Left renal cortex interstitium (tissue), 4 donors: ENCODE results near the gene RIPK4. TPM values are rescaled to one million over a fixed set of nuclear protein-coding genes. Genes with fewer than 3 reads are reported as not detected.
"Not testable (repeated sequence)": the region's sequence is repeated elsewhere in the genome, so short reads cannot be mapped to it uniquely, and the experiment has no call there.

Experiments used
- DNase-seq, 4 donors: peaks; one replicate each; pipeline ENCODE4 v3.0.0-alpha.2; 2013; ENCODE audit warnings: low read depth in 4 of 4, low spot score in 2 of 4, missing footprints in 1 of 4
- polyA plus RNA-seq, 4 donors: library from polyadenylated mRNA; unstranded; fragments of 120-200 nt; gene quantifications; one replicate each; pipeline ENCODE4 v1.2.1, GENCODE V29; 2013; ENCODE audit not compliant: insufficient read length in 4 of 4

The RIPK4 gene
- polyA plus RNA-seq, 4 donors, result 15.7 to 21.5 (median 19.3) TPM

DNA sequence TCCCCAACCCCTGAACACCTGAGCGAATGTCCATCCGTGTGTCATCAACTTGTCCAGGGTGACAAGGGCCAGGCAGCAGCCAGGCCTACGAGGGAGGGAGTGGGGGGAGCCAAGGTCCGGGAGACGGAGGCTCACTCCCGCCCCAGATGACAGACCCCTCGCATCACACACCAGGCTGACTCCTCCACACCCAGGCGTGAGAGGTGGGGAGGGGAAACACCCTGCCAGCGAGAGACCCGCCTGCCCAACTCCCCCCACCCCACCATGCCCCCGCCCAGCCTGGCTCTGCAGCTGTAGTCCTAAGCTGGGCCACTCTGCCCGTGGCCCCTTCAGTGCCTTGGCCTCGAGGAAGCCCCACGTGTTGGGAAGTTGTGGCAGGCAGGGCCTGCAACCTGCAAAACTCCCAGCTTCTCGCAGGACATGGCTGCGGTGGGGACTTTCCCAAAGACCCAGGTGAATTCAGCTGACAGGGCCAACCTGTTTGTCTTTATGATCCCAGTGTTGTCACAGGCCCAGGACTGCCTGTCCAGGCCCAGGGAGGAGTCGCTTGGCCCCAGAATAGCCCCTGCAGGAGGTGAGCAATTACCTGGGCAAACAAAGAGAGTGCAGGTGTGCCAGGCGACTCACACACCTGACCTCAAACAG is 62.9 kb downstream of the RIPK4 start:
- DNase-seq, result no peak

- DNase-seq, result no peak
These were observed 65.1 kb downstream of the RIPK4 start for GRCh38 chr21:41701749-41702148.

DNA sequence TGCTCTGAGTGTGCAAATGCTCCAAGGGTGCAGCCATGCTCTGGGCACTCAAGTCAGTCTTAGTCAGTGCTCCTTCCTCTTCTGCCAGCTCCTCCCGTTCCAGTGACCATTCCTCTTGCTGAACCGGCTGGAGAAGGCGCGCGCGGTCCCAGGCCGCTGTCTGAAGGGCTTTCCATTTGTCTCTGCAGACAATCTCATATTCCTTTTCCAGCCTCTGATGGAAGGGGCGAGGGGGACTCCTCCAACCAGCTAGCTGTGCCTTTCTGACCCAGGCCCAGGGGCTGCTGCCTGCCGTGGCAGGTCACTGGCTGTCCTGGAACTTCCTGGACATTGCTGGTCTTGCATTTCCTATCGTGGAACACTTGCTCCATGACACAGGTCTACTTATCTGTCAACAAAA is 67.5 kb downstream of the RIPK4 start:
- no peak for DNase-seq

DNA sequence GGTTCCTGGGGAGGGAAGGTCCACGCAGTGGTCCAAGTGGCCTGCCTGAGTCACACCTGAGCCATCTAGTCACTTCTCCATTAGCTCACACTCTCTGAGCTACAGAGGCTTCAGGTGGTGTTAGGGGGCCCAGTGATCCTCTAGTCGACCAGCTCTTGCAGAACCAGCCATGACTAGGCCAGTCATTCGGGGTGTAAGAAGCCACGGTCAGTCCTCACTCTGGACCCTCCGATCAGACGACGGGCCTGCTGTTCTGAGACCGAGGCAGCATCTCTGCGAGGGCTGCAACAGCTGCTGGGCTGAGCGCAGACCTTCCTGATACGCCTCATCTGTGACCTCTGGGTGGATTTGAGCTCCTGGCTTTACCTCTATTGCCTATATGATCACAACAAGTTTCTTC is 68.8 kb downstream of the RIPK4 start:
- DNase-seq, result no peak

DNA sequence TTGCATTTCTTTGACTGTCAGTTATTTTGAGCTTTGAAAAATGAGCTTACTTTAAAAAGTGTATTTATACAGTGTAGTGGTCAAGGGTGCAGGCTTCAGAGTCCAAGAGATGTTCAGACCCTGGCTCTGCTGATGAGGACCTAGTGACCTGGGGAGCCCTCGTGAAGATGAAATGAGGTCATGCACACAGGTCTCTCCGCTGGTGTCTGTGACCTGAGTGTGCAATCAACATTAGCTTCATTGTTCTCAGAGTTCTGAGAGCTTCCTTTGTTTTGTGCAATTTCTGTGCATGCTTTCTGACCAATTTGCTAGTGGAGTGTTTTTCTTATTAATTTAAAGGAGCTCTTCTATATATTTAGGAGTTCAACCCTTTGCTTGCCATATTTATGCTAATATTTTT is 71.3 kb downstream of the RIPK4 start:
- no peak for DNase-seq

GRCh38 chr21:41694042-41694441 is 72.8 kb downstream of the RIPK4 start:
- DNase-seq, result not testable (repeated sequence)

- no peak for DNase-seq
These were observed 74.7 kb downstream of the RIPK4 start for GRCh38 chr21:41692185-41692565.

DNA sequence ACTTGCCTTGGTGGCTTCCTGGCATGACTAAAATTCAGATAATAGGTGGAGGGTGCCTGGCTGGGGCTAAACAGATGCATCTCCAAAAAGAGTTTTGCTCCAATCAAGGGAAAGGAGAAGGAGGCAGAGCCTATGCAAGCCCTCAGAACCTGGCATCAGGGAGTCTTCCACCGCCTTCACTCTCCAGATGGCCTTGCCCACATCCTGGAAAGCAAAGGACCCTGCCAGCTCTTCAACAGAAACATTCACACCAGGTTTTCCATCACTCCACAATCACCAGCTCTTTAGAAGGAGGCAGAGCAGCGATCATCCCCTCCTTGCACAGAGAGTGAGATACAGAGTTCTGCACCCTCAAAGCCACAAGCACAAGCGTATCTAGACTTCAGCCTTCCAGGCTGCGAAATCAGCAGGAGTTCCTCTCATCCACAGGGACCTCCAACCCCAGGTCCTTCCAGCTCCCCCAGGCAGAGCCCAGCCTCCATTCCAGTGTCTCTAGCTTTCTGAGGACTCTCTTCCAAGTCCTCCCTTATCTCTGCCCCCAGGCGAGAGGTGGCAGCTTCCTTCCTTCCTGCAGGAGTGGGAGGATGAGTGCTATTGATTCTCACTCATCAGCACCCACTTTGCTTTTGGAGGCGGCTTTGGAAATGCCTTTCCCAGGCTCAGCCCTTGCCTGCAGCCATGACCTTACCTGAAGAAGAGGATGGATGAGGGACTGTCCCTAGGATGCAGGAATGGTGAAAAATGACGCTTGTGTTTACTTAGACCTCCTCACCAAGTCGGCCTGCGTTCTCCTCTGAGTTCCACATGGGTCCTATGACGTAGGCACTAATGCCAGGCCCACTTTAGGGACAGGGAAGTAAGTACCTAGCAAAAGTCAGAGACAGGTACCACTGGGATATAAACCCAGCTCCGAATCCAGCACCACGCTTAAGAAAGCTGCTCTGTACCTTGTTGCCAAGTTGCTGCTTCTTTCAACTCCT is 75.4 kb downstream of the RIPK4 start:
- DNase-seq, result no peak

Other genes with a start within 250 kb of the RIPK4 start
- 1 to 10 TPM; 5.2 to 8.4 (median 6.5) TPM for gene PRDM15, start 112.3 kb upstream of the RIPK4 start, polyA plus RNA-seq
- gene C2CD2, start 187.0 kb upstream of the RIPK4 start, polyA plus RNA-seq, result 10 to 100 TPM; 12.5 to 20.0 (median 16.1) TPM
- gene ZBTB21, start 243.3 kb upstream of the RIPK4 start, polyA plus RNA-seq, result 10 to 100 TPM in 2 of 4 donors, 1 to 10 TPM in 2; 9.4 to 12.8 (median 10.0) TPM